CD4-positive, alpha-beta T cell (primary cell): Measurements from ENCODE around the gene SPRN. TPM values are rescaled to one million over a fixed set of nuclear protein-coding genes. Genes with fewer than 3 reads are reported as not detected.
"Not testable (repeated sequence)": the region's sequence is repeated elsewhere in the genome, so short reads cannot be mapped to it uniquely, and the experiment has no call there.

Experiments used
- ATAC-seq: fragments of 200-7000 bp; cut with Tn5 transposase; one replicate; pipeline ENCODE4 v1.10.0; 2022; ENCODE audit warnings: mild to moderate bottlenecking; ENCODE audit not compliant: poor library complexity
- CTCF ChIA-PET: fragments of 350-600 bp; sonication (Branson Sonifier 250); formaldehyde crosslinking; loops from one replicate; lab custom pipeline; 2021; ENCODE audit warnings: antibody characterized with exemption, inconsistent platforms; lab: Charles Lee
- POLR2A ChIA-PET: fragments of 350-600 bp; sonication (Branson Sonifier 250); formaldehyde crosslinking; loops from one replicate; lab custom pipeline; 2021; ENCODE audit warnings: antibody characterized with exemption, inconsistent platforms; lab: Charles Lee
- DNase-seq, 14 experiments: peaks; one replicate each; pipeline ENCODE4 v3.0.0-alpha.2; 2013 to 2020; ENCODE audit warnings: mixed read lengths in 2 of 14
- H3K27ac ChIP-seq, 2 donors: one replicate each; pipeline versions ENCODE4 v1.5.1 to v1.7.0; 2013; ENCODE audit warnings: low read length in 2 of 2, low read depth in 1 of 2, mild to moderate bottlenecking in 1 of 2
- H3K27me3 ChIP-seq, 2 experiments: 1 replicate in 1 of 2; 2 replicates in 1 of 2; pipeline versions ENCODE4 v1.6.1 to v1.7.0; 2013; ENCODE audit warnings: low read length in 2 of 2, control low read depth in 1 of 2, mild to moderate bottlenecking in 1 of 2, moderate library complexity in 1 of 2; ENCODE audit not compliant: insufficient read depth in 2 of 2, control insufficient read depth in 1 of 2
- H3K36me3 ChIP-seq: one replicate; pipeline ENCODE4 v1.6.1; 2013; ENCODE audit warnings: low read length, control low read depth; ENCODE audit not compliant: insufficient read depth
- H3K4me1 ChIP-seq: one replicate; pipeline ENCODE4 v1.6.1; 2013; ENCODE audit warnings: low read length, control low read depth; ENCODE audit not compliant: insufficient read depth
- H3K4me3 ChIP-seq: one replicate; pipeline ENCODE4 v1.5.1; 2013; ENCODE audit warnings: mild to moderate bottlenecking, low read length, moderate library complexity
- H3K9me3 ChIP-seq, 2 experiments: 1 replicate in 1 of 2; 2 replicates in 1 of 2; pipeline versions ENCODE4 v1.6.1 to v1.7.0; 2013; ENCODE audit warnings: low read length in 2 of 2, mild to moderate bottlenecking in 2 of 2, control low read depth in 1 of 2, moderate library complexity in 1 of 2; ENCODE audit not compliant: control insufficient read depth in 1 of 2, insufficient read depth in 1 of 2
- H3K27ac Mint-ChIP-seq: one replicate; pipeline ENCODE4 v1.8.0; 2020; ENCODE audit warnings: mixed read lengths
- H3K27me3 Mint-ChIP-seq: one replicate; pipeline ENCODE4 v1.8.0; 2021; ENCODE audit warnings: mixed read lengths
- H3K36me3 Mint-ChIP-seq: one replicate; pipeline ENCODE4 v1.8.0; 2021; ENCODE audit warnings: low read depth, mixed read lengths
- H3K4me1 Mint-ChIP-seq: one replicate; pipeline ENCODE4 v1.8.0; 2021; ENCODE audit warnings: low read depth, mixed read lengths
- H3K4me3 Mint-ChIP-seq: one replicate; pipeline ENCODE4 v1.8.0; 2020; ENCODE audit warnings: mild to moderate bottlenecking, mixed read lengths
- H3K9me3 Mint-ChIP-seq: one replicate; pipeline ENCODE4 v1.8.0; 2020; ENCODE audit warnings: mixed read lengths
- CTCF ChIP-seq: fragments of 200-600 bp; IDR thresholded peaks from one replicate; pipeline ENCODE4 v1.8.0; 2022; ENCODE audit warnings: antibody characterized with exemption, mild to moderate bottlenecking
- intact Hi-C, 2 experiments: fragments of 100-400 bp; cut with DNase I in 1 of 2; cut with micrococcal nuclease in 1 of 2; formaldehyde crosslinking; loops; one replicate each; pipeline versions ENCODE4 v1.15.1 to v1.9.0; 2023 to 2025; cut with DNase I, micrococcal nuclease
- total RNA-seq, 174 experiments: library from RNA in 2 of 174; stranded (reverse) in 2 of 174; gene quantifications; one replicate each; pipeline ENCODE4 v1.2.3 and lab custom pipeline; 2021 to 2026

Gene SPRN
- total RNA-seq, 2 experiments from 2014 or later, result not detected

GRCh38 chr10:133471300-133472109 is 47.1 kb upstream of the SPRN start:
- peaks cover 29% of the 10 kb centered on the region for H3K4me1 Mint-ChIP-seq
- Histone ChIP-seq H3K27me3 (no peaks in the 10 kb centered on the region), H3K27ac (no peak overlapping the region), H3K4me3 (no peak overlapping the region), H3K36me3 (peaks cover 2% of the 10 kb centered on the region), H3K9me3 (no peaks in the 10 kb centered on the region), H3K4me1 (peaks cover 38% of the 10 kb centered on the region)
- ChIA-PET POLR2A (interaction anchor here (0.5 kb wide), 1 partner anchor 13 kb away, joined by 3 read pairs; no protein-coding TSS in a partner anchor), CTCF (no interaction called here)
- DNase-seq (no peak), ATAC-seq (no peak)
- TF ChIP-seq CTCF, result no peak
- H3K27me3 Mint-ChIP-seq, result no peaks in the 10 kb centered on the region
- H3K36me3 Mint-ChIP-seq, result peaks cover 22% of the 10 kb centered on the region
- no peak overlapping the region for H3K27ac Mint-ChIP-seq
- no peaks in the 10 kb centered on the region for H3K9me3 Mint-ChIP-seq
- intact Hi-C loops, result no loop called here
- H3K4me3 Mint-ChIP-seq, result no peak overlapping the region

GRCh38 chr10:133469205-133469604 is 44.8 kb upstream of the SPRN start:
- H3K4me3 ChIP-seq, ATAC-seq, H3K27ac ChIP-seq, CTCF ChIA-PET, POLR2A ChIA-PET, H3K9me3 Mint-ChIP-seq, H3K4me1 Mint-ChIP-seq, DNase-seq, H3K4me3 Mint-ChIP-seq, H3K27me3 Mint-ChIP-seq, intact Hi-C loops, H3K27ac Mint-ChIP-seq, H3K27me3 ChIP-seq, H3K36me3 ChIP-seq, H3K9me3 ChIP-seq: not testable (repeated sequence)
- H3K4me1 ChIP-seq, result peaks cover 15% of the 10 kb centered on the region
- peaks cover 22% of the 10 kb centered on the region for H3K36me3 Mint-ChIP-seq

- Histone ChIP-seq H3K36me3 (peaks cover 2% of the 10 kb centered on the region), H3K4me3 (no peak overlapping the region), H3K9me3 (no peaks in the 10 kb centered on the region), H3K27me3 (no peaks in the 10 kb centered on the region), H3K27ac (no peak overlapping the region), H3K4me1 (peaks cover 2% of the 10 kb centered on the region)
- H3K9me3 Mint-ChIP-seq, result no peaks in the 10 kb centered on the region
- H3K4me1 Mint-ChIP-seq, result no peaks in the 10 kb centered on the region
- ChIA-PET CTCF (no interaction called here), POLR2A (no interaction called here)
- H3K36me3 Mint-ChIP-seq, result peaks cover 22% of the 10 kb centered on the region
- TF ChIP-seq CTCF, result no peak
- H3K27ac Mint-ChIP-seq, result no peak overlapping the region
- ATAC-seq (no peak), DNase-seq (peak in 1 of 14 experiments; percentile 4)
- no peak overlapping the region for H3K4me3 Mint-ChIP-seq
- intact Hi-C loops, result no loop called here
- no peaks in the 10 kb centered on the region for H3K27me3 Mint-ChIP-seq
These were observed 43.0 kb upstream of the SPRN start for GRCh38 chr10:133467286-133467911.
